ENCODE results near the gene TTC23.
A peak's percentile ranks its signal among the peaks of the same experiment; 100 is the strongest.

TTC23 gene

DNA sequence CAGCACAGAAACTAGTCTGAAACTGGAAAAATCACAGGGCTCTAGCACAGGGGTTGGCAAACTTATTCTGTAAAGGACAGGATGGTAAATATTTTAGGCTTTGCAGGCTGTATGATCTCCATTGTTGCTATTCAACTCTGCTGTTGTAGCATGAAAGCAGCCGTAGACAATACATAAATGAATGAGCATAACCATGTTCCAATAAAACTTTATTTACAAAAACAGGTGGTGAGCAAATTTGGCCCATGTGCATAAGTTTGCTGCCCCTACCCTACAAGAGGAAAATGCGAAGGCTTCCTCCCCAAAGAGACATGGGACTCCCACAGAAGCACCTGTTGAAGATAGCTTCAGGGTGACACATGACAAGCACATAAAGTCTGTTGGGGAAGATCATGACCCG, 85.3 kb downstream of the TTC23 start:
- DNase-seq (ENCODE audit: low read depth) = no peak

GRCh38 chr15:99163271-99164062, 85.9 kb downstream of the TTC23 start:
- no peak for DNase-seq (ENCODE audit: low read depth)

- no peak for DNase-seq (ENCODE audit: low read depth)
Observed at GRCh38 chr15:99158626-99159412, 90.6 kb downstream of the TTC23 start.

- no peak for DNase-seq (ENCODE audit: low read depth)
Observed at GRCh38 chr15:99157456-99157855, 91.9 kb downstream of the TTC23 start.

DNA sequence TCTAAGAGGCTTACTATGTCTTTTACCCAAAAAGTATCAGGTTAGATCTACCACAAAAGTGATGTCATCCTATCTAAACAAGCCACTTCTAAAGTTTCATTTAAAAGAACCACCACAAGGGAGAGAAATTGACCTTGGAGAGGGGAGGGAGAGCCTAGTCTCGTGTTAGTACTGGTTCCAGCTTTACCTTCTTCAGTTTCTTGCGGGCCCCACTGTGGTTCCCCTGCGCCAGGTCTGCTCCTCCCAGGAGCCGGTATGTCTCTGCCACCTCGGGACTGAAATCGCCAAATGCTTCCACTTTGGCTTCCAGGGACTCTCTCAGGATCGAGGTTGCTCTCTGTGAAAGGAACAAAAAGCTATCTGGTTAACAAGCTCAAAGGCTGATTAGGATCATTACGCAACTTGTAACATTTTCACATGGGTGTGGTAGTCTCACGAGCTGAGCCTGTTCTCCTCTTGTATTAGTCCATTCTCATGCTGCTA, 93.4 kb downstream of the TTC23 start:
- no peak for DNase-seq (ENCODE audit: low read depth)

DNA sequence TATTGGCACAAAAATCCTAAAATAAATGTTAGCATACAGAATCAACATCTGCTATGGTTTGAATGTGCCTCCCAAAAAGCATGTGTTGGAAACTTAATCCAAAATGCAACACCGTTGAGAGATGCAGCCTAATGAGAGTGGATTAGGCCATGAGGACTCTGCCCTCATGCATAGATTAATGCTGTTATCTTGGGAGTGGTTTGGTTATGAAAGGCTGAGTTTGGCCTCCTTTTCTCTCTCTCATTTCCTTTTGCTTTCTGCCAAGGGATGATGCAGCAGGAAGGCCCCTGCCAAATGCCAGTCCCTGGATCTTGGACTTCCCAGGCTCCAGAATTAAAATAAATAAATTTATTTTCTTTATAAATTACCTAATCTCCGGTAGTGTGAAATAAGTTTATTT, 95.1 kb downstream of the TTC23 start:
- no peak for DNase-seq (ENCODE audit: low read depth)

DNA sequence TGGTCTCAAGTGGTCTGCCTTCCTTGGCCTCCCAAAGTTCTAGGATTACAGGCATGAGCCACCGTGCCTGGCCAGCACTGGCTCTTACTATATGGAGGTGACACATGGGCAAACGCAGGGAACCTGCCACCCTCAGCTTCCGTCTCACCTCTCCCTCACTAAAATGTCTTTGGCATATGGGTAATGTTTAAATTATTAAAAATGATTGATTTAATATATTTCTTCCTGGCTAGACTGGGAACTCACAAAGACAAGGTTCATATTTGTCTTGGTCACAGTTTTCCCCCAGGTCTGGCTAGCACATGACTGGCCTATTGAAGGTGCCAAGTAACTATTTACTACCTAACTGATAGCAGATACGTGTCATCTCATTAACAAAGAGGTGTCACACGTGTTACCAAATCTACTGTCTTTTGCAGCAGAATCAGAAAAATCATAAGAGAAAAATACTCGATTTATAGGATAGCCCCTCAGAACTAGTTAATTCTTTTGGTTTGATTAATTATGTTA, 96.3 kb downstream of the TTC23 start:
- DNase-seq (ENCODE audit: low read depth) = no peak

DNA sequence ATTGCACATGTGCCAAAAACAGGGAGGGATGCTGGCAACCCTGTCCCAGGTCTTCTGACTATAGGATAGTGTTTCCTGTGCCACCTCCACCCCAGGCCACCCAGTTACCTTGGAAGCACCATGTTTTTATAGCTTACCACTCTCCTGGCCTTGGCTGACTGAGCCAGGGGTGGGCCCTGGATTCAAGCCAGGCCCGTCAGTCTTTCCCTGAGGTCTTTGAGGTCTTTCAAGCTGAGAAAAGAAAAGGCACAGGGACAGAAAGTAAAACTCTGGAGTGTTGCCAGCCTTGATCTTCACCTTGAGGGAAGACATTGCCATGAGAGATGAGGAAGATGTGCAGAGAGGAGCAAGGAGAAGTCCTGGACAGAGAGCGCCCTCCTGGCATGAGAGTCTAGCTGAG, 98.2 kb downstream of the TTC23 start:
- DNase-seq (ENCODE audit: low read depth) = no peak

DNA sequence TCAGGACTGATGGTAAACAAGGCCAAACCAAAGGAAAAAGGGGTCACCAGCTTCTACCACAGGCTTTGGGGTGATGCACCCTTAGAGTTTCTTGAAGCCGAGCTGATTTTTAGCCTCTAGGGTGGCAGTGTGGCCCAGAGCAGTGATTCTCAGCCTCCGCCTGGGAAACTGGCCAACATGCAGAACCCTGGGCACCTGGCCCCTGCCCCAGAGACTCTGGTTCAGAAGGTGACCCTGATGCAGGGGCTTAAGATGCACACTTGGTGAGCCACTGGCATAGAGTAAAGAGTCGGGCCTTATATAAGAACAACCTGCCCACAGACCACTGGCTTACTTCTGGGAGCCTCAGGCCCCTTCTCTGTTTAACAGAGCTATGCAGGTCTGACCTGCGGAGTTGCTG, 100.0 kb downstream of the TTC23 start:
- DNase-seq (ENCODE audit: low read depth) = no peak

DNA sequence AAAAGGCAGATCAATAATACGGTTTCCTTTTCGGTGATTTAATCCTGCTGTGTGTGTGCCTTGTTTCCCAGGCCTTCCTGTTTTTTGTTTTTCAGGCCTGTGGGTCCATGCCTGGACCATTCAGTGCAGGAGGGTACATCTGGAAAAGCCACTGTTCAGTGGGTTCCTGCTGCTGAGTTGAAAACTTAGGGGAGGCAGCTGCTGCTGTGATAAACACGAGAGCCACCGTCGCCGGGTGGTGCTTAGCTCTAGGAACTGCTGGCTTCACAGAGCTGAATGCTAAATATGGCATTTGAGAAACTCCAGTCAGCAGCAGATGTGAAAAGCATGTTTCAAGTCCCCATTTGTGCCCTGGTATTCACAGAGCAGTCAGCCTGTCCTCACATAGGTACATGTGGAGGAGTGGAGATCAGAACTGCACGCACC, 100.5 kb downstream of the TTC23 start:
- DNase-seq (ENCODE audit: low read depth) = no peak

- DNase-seq (ENCODE audit: low read depth) = no peak
Observed at GRCh38 chr15:99146661-99147060, 102.7 kb downstream of the TTC23 start.

- no peak for DNase-seq (ENCODE audit: low read depth)
Observed at GRCh38 chr15:99145778-99146177, 103.6 kb downstream of the TTC23 start.

DNA sequence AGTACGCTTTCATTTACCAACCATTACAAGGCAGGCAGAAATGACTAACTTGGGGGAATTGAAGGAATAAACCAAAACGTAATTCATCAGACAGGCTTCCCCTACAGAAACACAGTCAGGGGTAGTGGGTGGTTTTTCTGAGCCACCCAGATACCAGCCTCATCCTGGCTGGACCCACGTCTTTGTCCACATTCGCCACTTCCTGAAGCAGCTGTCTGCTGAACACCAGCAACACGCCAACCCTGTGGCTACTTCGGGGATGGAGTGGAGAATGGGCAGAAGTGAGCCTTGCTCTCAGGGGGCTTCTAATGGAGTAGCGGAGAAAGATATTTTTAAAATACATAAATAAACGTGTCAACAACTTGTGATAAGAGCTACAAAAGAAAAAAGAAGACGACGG, 104.4 kb downstream of the TTC23 start:
- no peak for DNase-seq (ENCODE audit: low read depth)

- peak; percentile 48 for DNase-seq (ENCODE audit: low read depth)
Observed at GRCh38 chr15:99143655-99144610, 105.4 kb downstream of the TTC23 start.

GRCh38 chr15:99143242-99143641, 106.1 kb downstream of the TTC23 start:
- DNase-seq (ENCODE audit: low read depth) = no peak

- no peak for DNase-seq (ENCODE audit: low read depth)
Observed at GRCh38 chr15:99142562-99142961, 106.8 kb downstream of the TTC23 start.

- no peak for DNase-seq (ENCODE audit: low read depth)
Observed at GRCh38 chr15:99141943-99142342, 107.4 kb downstream of the TTC23 start.

GRCh38 chr15:99140590-99140989, 108.8 kb downstream of the TTC23 start:
- no peak for DNase-seq (ENCODE audit: low read depth)

GRCh38 chr15:99139276-99139675, 110.1 kb downstream of the TTC23 start:
- DNase-seq (ENCODE audit: low read depth) = no peak

DNA sequence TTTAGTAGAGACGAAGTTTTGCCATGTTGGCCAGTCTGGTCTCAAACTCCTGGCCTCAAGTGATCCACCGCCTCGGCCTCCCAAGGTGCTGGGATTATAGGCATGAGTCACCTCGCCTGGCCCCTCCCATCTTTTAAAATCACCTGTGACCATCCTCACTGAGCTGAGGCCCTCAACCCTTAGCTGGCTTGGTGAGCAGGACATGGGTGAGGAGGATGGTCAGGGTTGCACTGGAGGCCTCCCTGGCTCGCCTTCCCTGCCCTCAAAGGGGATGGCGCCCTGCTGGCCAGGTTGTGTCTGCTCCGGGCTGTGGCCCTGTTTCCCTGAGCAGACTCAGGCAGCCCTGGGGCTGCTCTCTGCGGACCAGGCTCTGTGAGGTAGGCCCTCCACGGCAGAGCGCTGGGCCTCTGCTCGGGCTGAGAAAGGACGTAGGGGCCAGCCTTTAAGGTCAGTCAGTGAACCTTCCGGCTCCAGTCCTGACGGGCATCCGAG, 110.8 kb downstream of the TTC23 start:
- no peak for DNase-seq (ENCODE audit: low read depth)

GRCh38 chr15:99137877-99138276, 111.5 kb downstream of the TTC23 start:
- DNase-seq (ENCODE audit: low read depth) = no peak

- DNase-seq (ENCODE audit: low read depth) = no peak
Observed at GRCh38 chr15:99137111-99137546, 112.3 kb downstream of the TTC23 start.

All from GM04504 (cell line).